ENCODE data around the gene CFAP299. TPM values are rescaled to one million over a fixed set of nuclear protein-coding genes. Genes with fewer than 3 reads are reported as not detected.

Gene CFAP299
- total and polyA plus RNA-seq, 2 of the 13 experiments (the other 11 are each of a cell fraction or from before 2014, with no cell fraction given), result not detected

GRCh38 chr4:80306260-80306659 lies 29.3 kb upstream of the CFAP299 start:
- TF ChIP-seq ZNF737 (CRISPR knock-in tag; IDR thresholded peaks at IDR 0.05; ENCODE audit: borderline replicate concordance), result no peak
- no peak for TF ChIP-seq ZNF34 (CRISPR knock-in tag; IDR thresholded peaks at IDR 0.05; ENCODE audit: borderline replicate concordance)
- WGBS (ENCODE audit: low lambda C conversion rate), result 6% methylated on average over 2 of the region's 2 CpGs
- H3K4me2 ChIP-seq (ENCODE audit: low read depth, low read length), result no peak overlapping the region
- H3K4me3 ChIP-seq (replicated peaks in 1 of 3; ENCODE audit: insufficient read depth in 1 of 3, low read depth in 2 of 3, low read length in 3 of 3), result no peak overlapping the region
- no peaks in the 10 kb centered on the region; a peak in 1 of 5 replicates for H3K27me3 ChIP-seq (ENCODE audit: control insufficient read depth in 1 of 2, insufficient read depth in 2 of 2, low read length in 2 of 2)
- no peaks in the 10 kb centered on the region for H3K79me2 ChIP-seq (ENCODE audit: insufficient read depth, low read length)
- ATAC-seq (no peak), DNase-seq (ENCODE audit: low spot score) (no peak), FAIRE-seq (no peak)
- BruUV-seq (replicated peaks), result no TSS peak
- in situ Hi-C loops (cut with HindIII; ENCODE audit: extremely low pct_ligation_motif_present, low pct_unique_long_range_greater_than_20kb) (no loop called here), intact Hi-C loops (cut with micrococcal nuclease; ENCODE audit: unreplicated experiment) (no loop called here)
- H3K36me3 ChIP-seq (replicated peaks in 1 of 2; ENCODE audit: control insufficient read depth in 1 of 2, insufficient read depth in 2 of 2, low read length in 2 of 2), result no peaks in the 10 kb centered on the region
- no peak overlapping the region for H3K27ac ChIP-seq (ENCODE audit: extremely low read length, insufficient read depth, low read length)
- no peaks in the 10 kb centered on the region for H3K4me1 ChIP-seq (ENCODE audit: insufficient read depth, low read length)
- H4K20me1 ChIP-seq (ENCODE audit: insufficient read depth, low read length), result no peaks in the 10 kb centered on the region
- ChIA-PET CTCF (ENCODE audit: low intra/inter-chr PET ratio, low total read pairs) (no interaction called here), POLR2A (no interaction called here)
- H3K9ac ChIP-seq (ENCODE audit: insufficient read depth, low read depth, low read length), result no peak overlapping the region
- H3K9me3 ChIP-seq (ENCODE audit: low read length), result no peaks in the 10 kb centered on the region
- no peak overlapping the region for H2AFZ ChIP-seq (ENCODE audit: low read length)

GRCh38 chr4:80307183-80307735 lies 28.3 kb upstream of the CFAP299 start:
- H3K4me3 ChIP-seq (replicated peaks in 1 of 3; ENCODE audit: insufficient read depth in 1 of 3, low read depth in 2 of 3, low read length in 3 of 3), result no peak overlapping the region
- H4K20me1 ChIP-seq (ENCODE audit: insufficient read depth, low read length), result no peaks in the 10 kb centered on the region
- no peaks in the 10 kb centered on the region for H3K79me2 ChIP-seq (ENCODE audit: insufficient read depth, low read length)
- BruUV-seq (replicated peaks), result no TSS peak
- no peaks in the 10 kb centered on the region for H3K4me1 ChIP-seq (ENCODE audit: insufficient read depth, low read length)
- no peak overlapping the region for H3K9ac ChIP-seq (ENCODE audit: insufficient read depth, low read depth, low read length)
- no peak overlapping the region for H3K27ac ChIP-seq (ENCODE audit: extremely low read length, insufficient read depth, low read length)
- no peaks in the 10 kb centered on the region; a peak in 1 of 5 replicates for H3K27me3 ChIP-seq (ENCODE audit: control insufficient read depth in 1 of 2, insufficient read depth in 2 of 2, low read length in 2 of 2)
- in situ Hi-C loops (cut with HindIII; ENCODE audit: extremely low pct_ligation_motif_present, low pct_unique_long_range_greater_than_20kb), result no loop called here
- no peak overlapping the region for H3K4me2 ChIP-seq (ENCODE audit: low read depth, low read length)
- DNase-seq (ENCODE audit: low spot score), result no peak
- intact Hi-C loops (cut with micrococcal nuclease; ENCODE audit: unreplicated experiment), result no loop called here
- ChIA-PET CTCF (ENCODE audit: low intra/inter-chr PET ratio, low total read pairs) (no interaction called here), POLR2A (no interaction called here)
- no peak for ATAC-seq
- no peak for FAIRE-seq
- H3K36me3 ChIP-seq (replicated peaks in 1 of 2; ENCODE audit: control insufficient read depth in 1 of 2, insufficient read depth in 2 of 2, low read length in 2 of 2), result no peaks in the 10 kb centered on the region
- H3K9me3 ChIP-seq (ENCODE audit: low read length), result no peaks in the 10 kb centered on the region
- H2AFZ ChIP-seq (ENCODE audit: low read length), result no peak overlapping the region
- WGBS (ENCODE audit: low lambda C conversion rate), result 0% methylated on average over 1 of the region's 1 CpG
- TF ChIP-seq ZNF619 (CRISPR knock-in tag; IDR thresholded peaks at IDR 0.05) (no peak), CC2D1A (CRISPR knock-in tag; IDR thresholded peaks at IDR 0.05) (no peak), ZNF431 (CRISPR knock-in tag; IDR thresholded peaks at IDR 0.05; ENCODE audit: borderline replicate concordance, low read depth) (no peak), TBX3 (IDR thresholded peaks at IDR 0.05; ENCODE audit: borderline replicate concordance) (no peak), FOXP1 (IDR thresholded peaks at IDR 0.05) (no peak), FOXP1 (CRISPR knock-in tag; IDR thresholded peaks at IDR 0.05) (no peak), AHDC1 (CRISPR knock-in tag; IDR thresholded peaks at IDR 0.05; ENCODE audit: borderline replicate concordance) (no peak), CCAR2 (optimal IDR thresholded peaks at IDR 0.05; ENCODE audit: low read depth, low read length) (no peak), NCOR1 (IDR thresholded peaks at IDR 0.05; ENCODE audit: borderline replicate concordance, low read length) (no peak), ZSCAN21 (CRISPR knock-in tag; IDR thresholded peaks at IDR 0.05; ENCODE audit: borderline replicate concordance) (no peak), ATF4 (CRISPR knock-in tag; IDR thresholded peaks at IDR 0.05) (no peak)

Measured in HepG2 (cell line).